ENCODE data around the gene RAB27A. TPM values are rescaled to one million over a fixed set of nuclear protein-coding genes. Genes with fewer than 3 reads are reported as not detected.

The RAB27A gene
- total RNA-seq, 5 donors from 2014 or later (not counting 1 experiment from before 2014, with no cell fraction given): 29.7 to 47.2 (median 35.2) TPM

DNA sequence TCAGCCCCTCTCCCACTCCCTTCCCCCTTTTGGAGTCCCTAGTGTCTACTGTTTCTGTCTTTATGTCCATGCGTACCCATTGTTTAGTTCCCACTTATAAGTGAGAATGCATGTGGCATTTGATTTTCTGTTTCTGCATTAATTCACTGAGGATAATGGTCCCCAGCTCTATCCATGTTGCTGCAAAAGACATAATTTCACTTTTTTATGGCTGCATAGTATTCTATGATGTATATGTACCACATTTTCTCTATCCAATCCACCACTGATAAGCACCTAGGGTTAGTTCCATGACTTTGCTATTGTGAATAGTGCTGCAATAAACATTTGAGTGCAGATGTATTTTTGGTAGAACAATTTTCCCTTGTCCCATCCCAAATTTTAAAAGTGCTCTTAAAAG is 58.7 kb downstream of the RAB27A start:
- Histone ChIP-seq H3K4me1 (ENCODE audit: control insufficient read depth in 1 of 2, extremely low read depth in 1 of 2, insufficient read depth in 2 of 2, low read length in 2 of 2) (peaks cover 0 to 4% of the 10 kb centered on the region in 2 experiments), H3K9me3 (no peaks in the 10 kb centered on the region), H3K4me3 (ENCODE audit: control insufficient read depth in 1 of 2, extremely low read depth in 1 of 2, low read length in 1 of 2) (no peak overlapping the region), H3K27me3 (replicated peaks in 1 of 2; ENCODE audit: control insufficient read depth in 2 of 2, extremely low read depth in 1 of 2, insufficient read depth in 2 of 2, low read length in 1 of 2) (no peaks in the 10 kb centered on the region), H3K36me3 (ENCODE audit: control insufficient read depth in 2 of 2, extremely low read depth in 1 of 2, insufficient read depth in 1 of 2, low read length in 1 of 2) (peaks cover 0 to 31% of the 10 kb centered on the region in 2 donors), H3K27ac (ENCODE audit: low read length) (peak overlapping the region; percentile 44)
- POLR2A ChIA-PET: no interaction called here
- DNase-seq (no peak), ATAC-seq (replicated peaks in 1 of 4) (no peak)
- peaks cover 2 to 22% (median 12%) of the 10 kb centered on the region in 3 donors for H3K4me1 Mint-ChIP-seq
- H3K4me3 Mint-ChIP-seq: no peak overlapping the region
- WGBS (ENCODE audit: insufficient coverage): no CpG with 5 or more reads among the region's 1 CpG
- H3K27ac Mint-ChIP-seq: no peak overlapping the region
- H3K27me3 Mint-ChIP-seq: no peaks in the 10 kb centered on the region
- no peaks in the 10 kb centered on the region for H3K9me3 Mint-ChIP-seq
- CTCF ChIA-PET: interaction anchor here in 1 of 2 donors (0.7 kb wide), 1 partner anchor 10 kb away, joined by 3 read pairs; no protein-coding TSS in a partner anchor
- peaks cover 36% of the 10 kb centered on the region for H3K36me3 Mint-ChIP-seq

DNA sequence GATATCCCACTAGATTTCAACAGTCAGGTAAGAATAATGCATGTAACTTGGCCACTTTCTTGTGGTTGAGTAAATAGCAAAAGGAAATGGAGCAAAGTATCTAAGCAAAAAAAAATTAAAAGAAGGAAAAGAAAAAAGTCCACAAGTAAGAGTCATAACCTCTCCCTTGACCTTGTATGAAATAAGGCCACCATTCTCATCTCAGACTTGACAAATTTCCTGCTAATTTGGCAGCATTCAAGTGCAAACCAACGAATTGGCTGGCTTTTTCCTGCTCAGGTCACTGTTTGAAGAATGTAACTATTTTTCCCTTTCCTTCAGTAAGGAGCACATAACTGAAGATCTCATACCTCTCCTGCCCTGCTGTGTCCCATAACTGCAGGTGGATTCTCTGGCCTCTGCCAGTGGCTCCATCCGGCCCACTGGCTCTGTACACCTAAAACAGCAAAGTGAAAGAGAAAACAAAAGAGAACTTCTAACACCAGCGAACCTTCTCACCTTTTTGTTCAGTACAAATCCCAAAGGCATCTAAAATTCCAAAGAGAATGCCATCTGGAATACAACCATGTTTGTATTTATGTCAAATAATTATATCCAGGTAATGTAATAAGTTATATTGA is 59.5 kb downstream of the RAB27A start:
- peak overlapping the region in 2 of 3 donors; percentile 3 to 55 for H3K4me3 Mint-ChIP-seq
- Histone ChIP-seq H3K36me3 (ENCODE audit: control insufficient read depth in 2 of 2, extremely low read depth in 1 of 2, insufficient read depth in 1 of 2, low read length in 1 of 2) (peaks cover 0 to 33% of the 10 kb centered on the region in 2 donors), H3K4me1 (ENCODE audit: control insufficient read depth in 1 of 2, extremely low read depth in 1 of 2, insufficient read depth in 2 of 2, low read length in 2 of 2) (peaks cover 3 to 6% of the 10 kb centered on the region in 2 experiments), H3K27ac (ENCODE audit: low read length) (peak overlapping the region; percentile 8), H3K27me3 (replicated peaks in 1 of 2; ENCODE audit: control insufficient read depth in 2 of 2, extremely low read depth in 1 of 2, insufficient read depth in 2 of 2, low read length in 1 of 2) (no peaks in the 10 kb centered on the region), H3K9me3 (no peaks in the 10 kb centered on the region), H3K4me3 (ENCODE audit: control insufficient read depth in 1 of 2, extremely low read depth in 1 of 2, low read length in 1 of 2) (no peak overlapping the region)
- H3K27me3 Mint-ChIP-seq: no peaks in the 10 kb centered on the region
- no peaks in the 10 kb centered on the region for H3K9me3 Mint-ChIP-seq
- peak in 1 of 35 experiments; percentile 40 for DNase-seq
- CTCF ChIA-PET: interaction anchor here in 1 of 2 donors (1.2 to 1.9 kb wide), 2 partner anchors 13 to 39 kb away, joined by 4 to 7 read pairs; no protein-coding TSS in a partner anchor
- WGBS (ENCODE audit: insufficient coverage): 40% methylated on average over 1 of the region's 3 CpGs
- H3K4me1 Mint-ChIP-seq: peaks cover 10 to 26% (median 18%) of the 10 kb centered on the region in 3 donors
- POLR2A ChIA-PET: no interaction called here
- peak in 1 of 4 experiments; percentile 35 for ATAC-seq (replicated peaks in 1 of 4)
- peaks cover 40% of the 10 kb centered on the region for H3K36me3 Mint-ChIP-seq
- H3K27ac Mint-ChIP-seq: peak overlapping the region; percentile 75 to 77

DNA sequence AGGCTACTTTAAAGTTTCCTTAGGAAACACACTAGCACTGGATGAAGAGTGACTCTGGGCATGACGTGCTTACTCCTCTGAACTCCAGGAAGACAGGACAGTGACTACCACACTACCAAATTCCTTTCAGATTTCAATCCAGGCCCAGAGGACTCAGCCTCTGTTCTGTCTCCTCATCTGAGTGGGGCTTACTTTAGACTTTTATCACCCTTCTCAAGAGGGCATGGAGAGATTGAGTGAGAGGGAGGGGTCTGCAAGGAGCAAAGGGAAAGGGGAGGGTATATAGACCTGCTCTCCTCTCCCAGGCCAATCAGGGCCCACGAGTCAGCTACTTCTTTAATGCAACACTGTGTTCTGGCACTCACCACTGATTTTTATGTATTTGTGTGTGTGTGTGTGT is 63.5 kb downstream of the RAB27A start:
- no peaks in the 10 kb centered on the region for H3K9me3 ChIP-seq
- peaks cover 46 to 60% (median 56%) of the 10 kb centered on the region in 3 donors for H3K4me1 Mint-ChIP-seq
- no peaks in the 10 kb centered on the region for H3K9me3 Mint-ChIP-seq
- H3K36me3 Mint-ChIP-seq: peaks cover 21% of the 10 kb centered on the region
- no peak overlapping the region for H3K4me3 ChIP-seq (ENCODE audit: control insufficient read depth in 1 of 2, extremely low read depth in 1 of 2, low read length in 1 of 2)
- POLR2A ChIA-PET: no interaction called here
- 100% methylated on average over 1 of the region's 2 CpGs for WGBS (ENCODE audit: insufficient coverage)
- H3K27ac ChIP-seq (ENCODE audit: low read length): no peak overlapping the region
- CTCF ChIA-PET: interaction anchor here (0.6 to 0.7 kb wide), 2 partner anchors 17 to 218 kb away, joined by 3 to 4 read pairs; no protein-coding TSS in a partner anchor
- H3K4me1 ChIP-seq (ENCODE audit: control insufficient read depth in 1 of 2, extremely low read depth in 1 of 2, insufficient read depth in 2 of 2, low read length in 2 of 2): peaks cover 33 to 36% of the 10 kb centered on the region in 2 experiments
- no peaks in the 10 kb centered on the region for H3K27me3 Mint-ChIP-seq
- peaks cover 0 to 25% of the 10 kb centered on the region in 2 donors for H3K36me3 ChIP-seq (ENCODE audit: control insufficient read depth in 2 of 2, extremely low read depth in 1 of 2, insufficient read depth in 1 of 2, low read length in 1 of 2)
- ATAC-seq (replicated peaks in 1 of 4): no peak
- no peak overlapping the region for H3K4me3 Mint-ChIP-seq
- no peak overlapping the region for H3K27ac Mint-ChIP-seq
- no peaks in the 10 kb centered on the region for H3K27me3 ChIP-seq (replicated peaks in 1 of 2; ENCODE audit: control insufficient read depth in 2 of 2, extremely low read depth in 1 of 2, insufficient read depth in 2 of 2, low read length in 1 of 2)
- DNase-seq: no peak

DNA sequence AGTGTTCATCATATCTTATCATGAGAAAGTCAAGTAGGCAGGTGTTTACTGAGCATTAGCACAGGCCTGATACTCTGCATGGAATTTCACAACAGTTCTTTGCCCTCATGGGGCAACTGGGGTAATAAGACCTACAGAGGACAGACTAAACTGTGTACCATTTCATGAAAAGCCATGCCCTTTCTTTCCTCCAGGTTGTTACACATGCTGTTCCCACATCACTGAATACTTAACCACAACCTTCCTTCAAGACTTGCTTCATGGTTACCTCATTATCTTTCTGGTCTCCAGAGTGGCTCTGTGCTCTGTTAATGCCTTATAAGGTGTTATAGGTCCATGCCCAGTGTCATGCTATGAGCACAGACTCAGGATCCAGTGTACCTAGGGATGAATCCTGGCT is 64.7 kb downstream of the RAB27A start:
- Mint-ChIP-seq H3K4me1 (peaks cover 50 to 55% (median 52%) of the 10 kb centered on the region in 3 donors), H3K4me3 (peak overlapping the region in 1 of 3 donors; percentile 36), H3K27me3 (no peaks in the 10 kb centered on the region), H3K36me3 (peaks cover 17% of the 10 kb centered on the region), H3K9me3 (no peaks in the 10 kb centered on the region), H3K27ac (peak overlapping the region; percentile 52 to 80)
- no peak overlapping the region for H3K4me3 ChIP-seq (ENCODE audit: control insufficient read depth in 1 of 2, extremely low read depth in 1 of 2, low read length in 1 of 2)
- no peaks in the 10 kb centered on the region for H3K27me3 ChIP-seq (replicated peaks in 1 of 2; ENCODE audit: control insufficient read depth in 2 of 2, extremely low read depth in 1 of 2, insufficient read depth in 2 of 2, low read length in 1 of 2)
- H3K36me3 ChIP-seq (ENCODE audit: control insufficient read depth in 2 of 2, extremely low read depth in 1 of 2, insufficient read depth in 1 of 2, low read length in 1 of 2): peaks cover 0 to 20% of the 10 kb centered on the region in 2 donors
- peak; percentile 57 to 92 (median 74) for ATAC-seq (replicated peaks in 1 of 4)
- DNase-seq: peak in 3 of 35 experiments; percentile 0 to 62 (median 13)
- H3K9me3 ChIP-seq: no peaks in the 10 kb centered on the region
- CTCF ChIA-PET: interaction anchor here in 1 of 2 donors (1.2 kb wide), 1 partner anchor 10 kb away, joined by 3 read pairs; no protein-coding TSS in a partner anchor
- H3K27ac ChIP-seq (ENCODE audit: low read length): no peak overlapping the region
- peaks cover 33 to 36% of the 10 kb centered on the region in 2 experiments for H3K4me1 ChIP-seq (ENCODE audit: control insufficient read depth in 1 of 2, extremely low read depth in 1 of 2, insufficient read depth in 2 of 2, low read length in 2 of 2)
- POLR2A ChIA-PET: interaction anchor here in 1 of 2 donors (0.6 kb wide), 1 partner anchor 38 kb away, joined by 3 read pairs; no protein-coding TSS in a partner anchor

DNA sequence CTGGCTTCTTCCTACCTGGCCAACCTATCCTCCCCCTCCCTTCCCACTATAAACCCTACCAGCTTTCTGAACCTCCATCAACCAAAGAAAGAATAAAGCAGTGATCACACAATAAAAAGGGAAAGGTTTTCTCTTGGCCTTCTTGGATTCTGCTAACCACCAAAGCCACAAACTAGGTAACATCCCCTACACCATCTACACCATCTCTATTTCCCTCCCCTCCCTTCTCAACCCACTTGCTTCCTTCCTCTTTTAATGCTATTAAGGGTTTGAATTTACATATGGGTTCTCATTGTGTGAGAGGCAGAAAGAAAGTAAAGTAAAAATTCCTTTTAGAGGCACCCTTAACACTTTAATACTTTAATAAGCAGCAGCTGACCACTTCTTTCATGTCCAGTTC is 67.0 kb downstream of the RAB27A start:
- CTCF ChIA-PET: interaction anchor here in 1 of 2 donors (1.3 kb wide), 1 partner anchor 44 kb away, joined by 4 read pairs; no protein-coding TSS in a partner anchor
- Mint-ChIP-seq H3K4me1 (peaks cover 59 to 70% (median 61%) of the 10 kb centered on the region in 3 donors), H3K36me3 (peaks cover 14% of the 10 kb centered on the region), H3K9me3 (no peaks in the 10 kb centered on the region), H3K4me3 (peak overlapping the region in 2 of 3 donors; percentile 8 to 67), H3K27me3 (no peaks in the 10 kb centered on the region), H3K27ac (peak overlapping the region; percentile 56 to 81)
- POLR2A ChIA-PET: interaction anchor here in 1 of 2 donors (0.6 kb wide), 1 partner anchor 39 kb away, joined by 3 read pairs; no protein-coding TSS in a partner anchor
- Histone ChIP-seq H3K4me1 (ENCODE audit: control insufficient read depth in 1 of 2, extremely low read depth in 1 of 2, insufficient read depth in 2 of 2, low read length in 2 of 2) (peaks cover 33 to 36% of the 10 kb centered on the region in 2 experiments), H3K27ac (ENCODE audit: low read length) (peak overlapping the region; percentile 38), H3K4me3 (ENCODE audit: control insufficient read depth in 1 of 2, extremely low read depth in 1 of 2, low read length in 1 of 2) (peak overlapping the region in 1 of 2 donors; percentile 11), H3K27me3 (replicated peaks in 1 of 2; ENCODE audit: control insufficient read depth in 2 of 2, extremely low read depth in 1 of 2, insufficient read depth in 2 of 2, low read length in 1 of 2) (no peaks in the 10 kb centered on the region), H3K9me3 (no peaks in the 10 kb centered on the region), H3K36me3 (ENCODE audit: control insufficient read depth in 2 of 2, extremely low read depth in 1 of 2, insufficient read depth in 1 of 2, low read length in 1 of 2) (peaks cover 0 to 14% of the 10 kb centered on the region in 2 donors)
- DNase-seq: peak in 1 of 35 experiments; percentile 45
- peak in 2 of 4 experiments; percentile 51 to 67 for ATAC-seq (replicated peaks in 1 of 4)

DNA sequence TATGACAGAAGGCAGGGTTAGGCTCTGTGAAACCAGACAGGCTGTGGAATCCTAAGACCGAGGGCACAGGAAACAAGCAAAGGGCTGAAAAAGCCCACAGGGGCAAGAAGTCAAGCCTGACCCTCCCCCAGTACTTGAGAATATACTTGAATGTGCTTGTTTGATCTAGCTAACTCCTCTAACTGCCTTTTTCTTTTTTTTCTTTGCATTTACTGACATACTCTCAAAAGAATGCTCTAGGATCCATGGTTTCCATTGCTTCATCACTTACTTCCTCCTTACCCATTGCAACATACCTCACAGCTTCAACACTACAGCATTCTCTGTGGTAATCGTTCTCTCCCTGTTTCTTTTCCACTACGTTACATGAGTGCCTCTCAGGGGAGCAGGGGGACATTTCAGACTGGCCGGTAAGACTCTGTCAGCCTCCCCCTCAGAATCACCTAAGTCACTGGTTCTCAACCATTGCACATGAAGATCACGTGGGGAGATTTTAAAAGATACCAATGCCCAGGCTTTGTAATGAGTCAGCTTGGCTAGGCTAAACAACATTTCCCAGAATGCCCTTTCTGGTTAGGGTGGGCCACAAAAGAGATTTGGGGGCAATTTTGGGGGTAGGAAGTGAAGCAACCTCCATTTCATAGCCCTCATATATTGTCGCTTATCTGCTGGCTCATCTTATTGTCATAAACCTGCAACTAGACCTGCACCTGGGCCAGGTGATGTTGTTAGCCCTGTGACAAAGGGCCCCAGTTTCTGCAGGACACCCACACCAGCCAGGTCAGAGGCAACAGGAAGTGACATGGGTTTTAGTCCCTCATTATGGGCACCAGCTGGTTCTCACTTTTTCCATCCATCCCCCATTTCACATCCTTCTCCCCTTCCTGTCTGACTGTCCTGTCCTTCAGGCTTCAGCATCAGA is 68.3 kb downstream of the RAB27A start:
- CTCF ChIA-PET: interaction anchor here (0.6 to 1.3 kb wide), 3 partner anchors 29 to 954 kb away, joined by 3 to 4 read pairs (median 3); no protein-coding TSS in a partner anchor
- peaks cover 0 to 14% of the 10 kb centered on the region in 2 donors for H3K36me3 ChIP-seq (ENCODE audit: control insufficient read depth in 2 of 2, extremely low read depth in 1 of 2, insufficient read depth in 1 of 2, low read length in 1 of 2)
- no peak overlapping the region for H3K4me3 ChIP-seq (ENCODE audit: control insufficient read depth in 1 of 2, extremely low read depth in 1 of 2, low read length in 1 of 2)
- Mint-ChIP-seq H3K27ac (peak overlapping the region; percentile 69 to 81), H3K4me1 (peaks cover 59 to 70% (median 61%) of the 10 kb centered on the region in 3 donors), H3K36me3 (peaks cover 14% of the 10 kb centered on the region), H3K4me3 (peak overlapping the region in 1 of 3 donors; percentile 67), H3K27me3 (no peaks in the 10 kb centered on the region), H3K9me3 (no peaks in the 10 kb centered on the region)
- DNase-seq (peak in 4 of 35 experiments; percentile 2 to 34 (median 6)), ATAC-seq (replicated peaks in 1 of 4) (peak in 3 of 4 experiments; percentile 17 to 43 (median 30))
- H3K27me3 ChIP-seq (replicated peaks in 1 of 2; ENCODE audit: control insufficient read depth in 2 of 2, extremely low read depth in 1 of 2, insufficient read depth in 2 of 2, low read length in 1 of 2): no peaks in the 10 kb centered on the region
- H3K27ac ChIP-seq (ENCODE audit: low read length): peak overlapping the region; percentile 50
- peaks cover 33 to 39% of the 10 kb centered on the region in 2 experiments for H3K4me1 ChIP-seq (ENCODE audit: control insufficient read depth in 1 of 2, extremely low read depth in 1 of 2, insufficient read depth in 2 of 2, low read length in 2 of 2)
- POLR2A ChIA-PET: no interaction called here
- WGBS (ENCODE audit: insufficient coverage): 75% methylated on average over 2 of the region's 6 CpGs
- no peaks in the 10 kb centered on the region for H3K9me3 ChIP-seq
